ENCODE data around the gene ADORA3.

The ADORA3 gene

GRCh38 chr1:111507411-111508201 is 4.2 kb upstream of the ADORA3 start:
- DNase-seq = peak; percentile 14 to 41

- DNase-seq = no peak
Observed at GRCh38 chr1:111506561-111506960, 3.1 kb upstream of the ADORA3 start.

- DNase-seq = no peak
Observed at GRCh38 chr1:111505641-111506119, 2.2 kb upstream of the ADORA3 start.

- DNase-seq = no peak
Observed at GRCh38 chr1:111504097-111504496, 664 bp upstream of the ADORA3 start.

GRCh38 chr1:111501645-111502044 is 1.8 kb downstream of the ADORA3 start:
- DNase-seq = no peak

- no peak for DNase-seq
Observed at GRCh38 chr1:111499026-111499785, 4.2 kb downstream of the ADORA3 start.

- DNase-seq = no peak
Observed at GRCh38 chr1:111497592-111497991, 5.8 kb downstream of the ADORA3 start.

- no peak for DNase-seq
Observed at GRCh38 chr1:111496398-111496797, 7.0 kb downstream of the ADORA3 start.

- no peak for DNase-seq
Observed at GRCh38 chr1:111491070-111491469, 12.4 kb downstream of the ADORA3 start.

GRCh38 chr1:111490220-111490619 is 13.2 kb downstream of the ADORA3 start:
- DNase-seq = no peak

GRCh38 chr1:111489604-111490003 is 13.8 kb downstream of the ADORA3 start:
- DNase-seq = no peak

- DNase-seq = no peak
Observed at GRCh38 chr1:111488669-111489068, 14.8 kb downstream of the ADORA3 start.

- DNase-seq = no peak
Observed at GRCh38 chr1:111487133-111487532, 16.3 kb downstream of the ADORA3 start.

GRCh38 chr1:111486431-111486830 is 17.0 kb downstream of the ADORA3 start:
- no peak for DNase-seq

GRCh38 chr1:111484391-111485026 is 18.9 kb downstream of the ADORA3 start:
- DNase-seq = no peak

GRCh38 chr1:111483876-111484275 is 19.6 kb downstream of the ADORA3 start:
- DNase-seq = no peak

GRCh38 chr1:111483166-111483565 is 20.3 kb downstream of the ADORA3 start:
- DNase-seq = no peak

GRCh38 chr1:111481387-111482221 is 21.8 kb downstream of the ADORA3 start:
- DNase-seq = peak; percentile 1 to 15

- no peak for DNase-seq
Observed at GRCh38 chr1:111480674-111481073, 22.8 kb downstream of the ADORA3 start.

GRCh38 chr1:111476761-111477309 is 26.6 kb downstream of the ADORA3 start:
- DNase-seq = no peak

GRCh38 chr1:111476214-111476613 is 27.2 kb downstream of the ADORA3 start:
- no peak for DNase-seq

GRCh38 chr1:111475701-111476100 is 27.7 kb downstream of the ADORA3 start:
- DNase-seq = no peak
